HG03378 (cell line): Measurements from ENCODE around the gene VSIG10L2.
"Not testable (repeated sequence)": the region's sequence is repeated elsewhere in the genome, so short reads cannot be mapped to it uniquely, and the experiment has no call there.

ENCODE experiments used
- ATAC-seq: cut with Tn5 transposase; IDR thresholded peaks from one replicate; pipeline ENCODE4 v1.9.1; 2021; ENCODE audit warnings: mild to moderate bottlenecking, moderate library complexity; ENCODE audit not compliant: unreplicated experiment

The VSIG10L2 gene

GRCh38 chr11:125959511-125959910, 13.7 kb downstream of the VSIG10L2 start:
- no peak for ATAC-seq

DNA sequence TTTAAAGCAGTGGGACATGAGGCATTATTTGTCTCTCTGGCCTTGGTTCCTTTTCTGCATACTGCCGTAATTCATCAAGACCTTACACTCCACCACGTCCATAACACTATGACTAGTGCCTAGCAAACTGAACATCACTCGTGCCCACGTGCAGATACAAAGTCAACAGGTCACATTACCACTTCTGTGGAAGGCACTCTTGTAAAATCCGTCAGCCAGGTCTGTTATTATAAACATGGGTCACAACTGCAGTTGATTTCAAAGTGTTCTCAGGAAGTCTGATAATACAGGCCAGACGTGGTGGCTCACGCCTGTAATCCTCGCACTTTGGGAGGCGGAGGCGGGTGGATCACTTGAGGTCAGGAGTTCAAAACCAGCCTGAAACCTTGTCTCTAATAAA, 14.1 kb downstream of the VSIG10L2 start:
- ATAC-seq, result no peak

- ATAC-seq, result no peak
Observed at GRCh38 chr11:125960771-125961170, 14.9 kb downstream of the VSIG10L2 start.

DNA sequence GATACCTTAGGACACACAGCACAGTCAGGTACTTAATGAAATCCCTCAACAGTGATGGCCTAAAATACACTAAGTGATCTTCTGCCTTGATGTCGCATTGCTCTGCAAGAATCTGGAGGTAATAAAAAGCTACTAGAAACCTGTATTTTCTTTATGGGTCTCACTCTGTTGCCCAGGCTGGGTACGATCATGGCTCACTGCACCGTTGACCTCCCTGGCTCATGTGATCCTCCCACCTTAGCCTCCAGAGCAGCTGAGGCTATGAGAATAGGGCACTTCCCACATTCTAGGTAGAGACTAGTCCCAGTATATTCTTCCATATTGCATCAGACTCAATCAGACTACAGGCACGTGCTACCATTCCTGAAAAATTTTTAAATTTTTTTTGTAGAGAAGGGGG, 21.7 kb downstream of the VSIG10L2 start:
- ATAC-seq, result no peak

- no peak for ATAC-seq
Observed at GRCh38 chr11:125968354-125968753, 22.5 kb downstream of the VSIG10L2 start.

DNA sequence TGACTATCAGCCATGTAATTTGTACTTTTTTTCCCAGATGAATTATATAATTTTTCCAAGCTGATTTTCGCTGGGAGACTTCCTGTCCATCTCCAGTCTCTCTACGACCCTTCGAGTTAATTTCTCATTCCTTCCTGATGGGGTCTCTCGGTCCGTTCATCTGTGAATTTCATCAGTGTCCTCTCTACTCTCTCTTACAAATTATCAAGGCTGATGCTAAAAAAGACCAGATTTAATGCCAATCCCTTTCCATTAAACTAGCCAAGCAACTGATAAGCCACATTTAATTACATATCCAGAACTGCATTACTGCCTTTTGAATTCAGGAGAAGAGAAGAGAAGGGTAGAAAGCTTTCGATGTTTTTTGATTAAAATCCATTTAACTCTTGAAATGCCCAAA, 25.8 kb downstream of the VSIG10L2 start:
- no peak for ATAC-seq

DNA sequence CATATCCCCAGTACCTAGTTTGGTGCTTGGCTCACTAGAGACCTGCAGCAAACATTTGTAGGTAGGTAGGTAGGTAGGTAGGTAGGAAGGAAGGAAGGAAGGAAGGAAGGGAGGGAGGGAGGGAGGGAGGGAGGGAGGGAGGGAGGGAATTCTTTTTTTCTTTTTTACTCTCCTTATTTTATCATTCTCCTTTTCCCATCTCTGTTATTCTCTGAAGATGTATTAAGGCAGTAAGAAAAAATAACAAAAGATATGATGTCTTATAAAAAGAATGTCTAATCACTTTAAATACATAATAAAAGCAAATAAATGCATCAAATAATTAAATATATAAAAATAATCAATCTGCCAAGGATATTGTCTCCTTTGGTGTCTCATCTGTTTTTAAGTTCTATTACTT, 28.4 kb downstream of the VSIG10L2 start:
- no peak for ATAC-seq

DNA sequence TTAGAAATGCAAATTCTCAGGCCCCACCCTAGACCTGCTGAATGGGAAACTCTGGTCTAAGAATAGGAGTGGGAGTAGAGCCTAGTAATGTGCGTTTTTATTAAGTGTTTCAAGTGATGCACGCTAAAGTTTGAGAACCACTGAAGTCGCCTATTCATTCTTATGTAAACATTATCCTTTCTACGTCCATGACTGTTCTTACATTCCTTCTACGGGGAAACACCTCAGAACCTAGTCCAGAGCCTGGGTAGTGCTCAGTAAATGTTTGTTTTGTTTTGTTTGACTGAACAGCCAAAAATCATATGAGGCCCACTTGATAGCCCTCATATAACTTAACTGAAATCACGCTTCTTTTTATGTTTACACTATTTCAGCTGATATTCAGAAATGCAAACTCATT, 29.8 kb downstream of the VSIG10L2 start:
- no peak for ATAC-seq

DNA sequence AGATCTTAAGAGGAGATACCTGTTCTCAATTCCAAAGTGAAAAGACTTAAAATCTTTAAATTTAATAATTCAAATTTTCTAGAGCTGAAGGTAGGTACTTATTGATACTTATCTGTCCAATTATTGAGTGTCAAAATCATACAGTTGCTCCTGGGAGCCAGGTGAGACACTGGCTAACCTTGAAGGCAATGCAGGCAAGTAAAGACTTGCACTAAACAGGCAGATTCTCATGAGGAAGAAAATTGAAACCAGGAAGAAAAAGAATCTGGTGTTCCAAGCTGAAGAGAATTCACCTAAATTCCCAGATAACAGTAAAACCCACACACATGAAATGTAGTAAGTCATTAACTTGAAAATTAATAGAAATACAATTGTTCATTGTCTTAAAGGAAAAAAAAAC, 30.3 kb downstream of the VSIG10L2 start:
- no peak for ATAC-seq

DNA sequence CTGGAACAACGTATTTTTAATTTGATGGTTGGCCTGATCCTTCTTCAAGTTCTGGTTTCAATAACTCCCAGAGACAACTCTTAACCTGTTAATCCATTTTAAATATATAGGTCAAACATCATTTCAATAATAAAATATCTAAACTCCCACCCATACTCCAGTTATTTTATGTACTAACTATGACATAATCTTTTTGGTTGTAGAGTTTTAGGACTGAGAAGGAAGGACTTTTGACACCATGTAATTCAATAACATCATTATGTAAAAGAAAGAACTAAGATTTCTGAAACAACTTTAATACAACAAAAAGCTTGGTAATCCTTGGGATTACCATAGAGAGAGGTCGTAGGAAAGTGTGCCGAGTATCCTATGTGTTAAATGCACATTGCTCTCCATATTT, 31.5 kb downstream of the VSIG10L2 start:
- ATAC-seq, result no peak

GRCh38 chr11:125978181-125978716, 32.4 kb downstream of the VSIG10L2 start:
- ATAC-seq, result no peak

- ATAC-seq, result no peak
Observed at GRCh38 chr11:125978778-125979407, 33.0 kb downstream of the VSIG10L2 start.

GRCh38 chr11:125979511-125979910, 33.7 kb downstream of the VSIG10L2 start:
- ATAC-seq, result no peak

DNA sequence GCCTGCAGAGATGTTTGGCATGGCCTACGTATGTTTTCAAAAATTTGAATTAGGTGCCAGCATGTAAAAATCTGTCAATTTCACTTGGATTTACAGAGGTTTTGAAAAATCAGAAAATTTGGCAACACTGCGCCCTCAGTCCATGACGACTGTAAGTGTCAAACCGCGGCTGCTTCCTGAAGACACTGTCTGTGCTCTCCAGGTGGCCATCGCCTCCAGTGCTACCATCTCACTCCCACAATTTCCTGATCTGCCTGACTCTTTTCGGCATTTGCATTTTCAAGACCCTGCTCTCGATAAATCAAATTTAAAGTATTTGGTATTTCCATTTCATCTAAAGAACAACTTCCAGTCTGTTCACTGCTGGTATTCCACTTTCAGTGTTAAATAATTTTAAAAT, 34.6 kb downstream of the VSIG10L2 start:
- no peak for ATAC-seq

DNA sequence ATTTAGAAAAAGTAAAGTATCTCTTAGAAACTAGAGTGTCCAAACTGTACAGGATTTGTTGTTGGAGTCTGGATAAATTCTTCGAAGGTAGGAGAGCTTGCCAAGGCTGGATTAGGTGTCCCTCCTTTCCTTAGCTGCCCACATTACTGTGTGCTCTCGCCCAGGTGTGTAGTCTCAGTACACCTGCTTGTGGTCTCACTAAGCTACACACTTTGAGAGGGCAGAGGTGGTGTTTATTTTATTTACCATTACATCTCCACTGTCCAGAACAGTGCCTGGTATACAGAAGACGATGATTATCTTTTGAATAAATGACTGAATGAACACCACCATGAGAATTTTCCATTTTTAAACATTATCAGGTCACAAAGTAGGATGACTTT, 36.5 kb downstream of the VSIG10L2 start:
- ATAC-seq, result no peak

DNA sequence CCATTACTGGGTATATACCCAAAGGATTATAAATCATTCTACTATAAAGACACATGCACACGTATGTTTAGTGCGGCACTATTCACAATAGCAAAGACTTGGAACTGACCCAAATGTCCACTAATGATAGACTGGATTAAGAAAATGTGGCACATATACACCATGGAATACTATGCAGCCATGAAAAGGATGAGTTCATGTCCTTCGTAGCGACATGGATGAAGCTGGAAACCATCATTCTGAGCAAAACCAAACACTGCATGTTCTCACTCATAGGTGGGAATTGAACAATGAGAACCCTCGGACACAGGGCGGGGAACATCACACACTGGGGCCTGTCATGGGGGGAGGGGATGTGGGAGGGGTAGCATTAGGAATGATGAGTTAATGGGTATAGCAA, 40.1 kb downstream of the VSIG10L2 start:
- not testable (repeated sequence) for ATAC-seq

- ATAC-seq, result no peak
Observed at GRCh38 chr11:125987066-125987641, 41.3 kb downstream of the VSIG10L2 start.

GRCh38 chr11:125990244-125990643, 44.4 kb downstream of the VSIG10L2 start:
- no peak for ATAC-seq

- ATAC-seq, result no peak
Observed at GRCh38 chr11:125992893-125993292, 47.0 kb downstream of the VSIG10L2 start.

- ATAC-seq, result no peak
Observed at GRCh38 chr11:125994509-125994908, 48.7 kb downstream of the VSIG10L2 start.

- no peak for ATAC-seq
Observed at GRCh38 chr11:125995313-125995712, 49.5 kb downstream of the VSIG10L2 start.

DNA sequence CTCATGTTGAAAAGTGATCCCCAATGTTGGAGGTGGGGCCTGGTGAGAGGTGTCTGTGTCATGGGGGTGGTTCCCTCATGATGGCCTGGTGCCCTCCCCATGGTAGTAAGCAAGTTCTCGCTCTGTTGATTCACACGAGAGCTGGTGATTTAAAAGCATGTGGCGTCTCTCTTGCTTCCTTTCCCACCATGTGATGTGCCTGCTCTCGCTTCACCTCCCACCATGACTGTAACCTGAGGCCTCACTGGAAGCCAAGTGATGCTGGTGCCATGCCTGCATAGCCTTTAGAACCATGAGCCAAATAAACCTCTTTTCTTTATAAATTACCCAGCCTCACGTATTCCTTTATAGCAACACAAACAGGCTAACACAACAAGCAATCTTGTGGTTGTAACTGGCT, 52.4 kb downstream of the VSIG10L2 start:
- ATAC-seq, result no peak
